ENCODE measurements around the gene GRK5. TPM values are rescaled to one million over a fixed set of nuclear protein-coding genes. Genes with fewer than 3 reads are reported as not detected.
"Not testable (repeated sequence)": the region's sequence is repeated elsewhere in the genome, so short reads cannot be mapped to it uniquely, and the experiment has no call there.

The GRK5 gene
- total RNA-seq, 2 donors from 2014 or later, result 36.4 to 60.1 TPM

DNA sequence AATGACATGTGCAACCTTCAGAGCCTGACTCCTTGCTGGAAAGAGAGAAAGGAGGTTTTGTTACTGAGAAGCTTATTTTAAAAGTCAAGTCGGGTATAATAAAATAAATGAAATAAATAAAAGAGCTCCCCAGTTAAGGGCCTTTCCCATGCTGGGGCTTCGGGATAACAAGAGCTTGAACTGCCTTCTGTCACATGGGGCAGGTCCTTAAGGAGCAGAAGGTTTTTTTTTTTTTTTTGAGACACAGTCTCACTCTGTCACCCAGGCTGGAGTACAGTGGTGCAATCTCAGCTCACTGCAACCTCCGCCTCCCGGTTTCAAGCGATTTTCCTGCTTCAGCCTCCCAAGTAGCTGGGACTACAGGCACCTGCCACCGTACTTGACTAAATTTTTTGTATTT is 31.6 kb downstream of the GRK5 start:
- DNase-seq; intact Hi-C loops (cut with DNase I); ATAC-seq: not testable (repeated sequence)

GRCh38 chr10:119239630-119240029 is 32.3 kb downstream of the GRK5 start:
- ATAC-seq; intact Hi-C loops (cut with DNase I); DNase-seq: not testable (repeated sequence)

GRCh38 chr10:119241066-119241465 is 33.7 kb downstream of the GRK5 start:
- DNase-seq (no peak), ATAC-seq (no peak)
- intact Hi-C loops (cut with DNase I), result no loop called here

- no peak for ATAC-seq
- intact Hi-C loops (cut with DNase I), result no loop called here
- DNase-seq, result no peak
These were observed 34.8 kb downstream of the GRK5 start for GRCh38 chr10:119242186-119242585.

GRCh38 chr10:119243488-119243887 is 36.1 kb downstream of the GRK5 start:
- peak in 1 of 2 donors; percentile 9 for ATAC-seq
- DNase-seq, result no peak
- intact Hi-C loops (cut with DNase I), result no loop called here

DNA sequence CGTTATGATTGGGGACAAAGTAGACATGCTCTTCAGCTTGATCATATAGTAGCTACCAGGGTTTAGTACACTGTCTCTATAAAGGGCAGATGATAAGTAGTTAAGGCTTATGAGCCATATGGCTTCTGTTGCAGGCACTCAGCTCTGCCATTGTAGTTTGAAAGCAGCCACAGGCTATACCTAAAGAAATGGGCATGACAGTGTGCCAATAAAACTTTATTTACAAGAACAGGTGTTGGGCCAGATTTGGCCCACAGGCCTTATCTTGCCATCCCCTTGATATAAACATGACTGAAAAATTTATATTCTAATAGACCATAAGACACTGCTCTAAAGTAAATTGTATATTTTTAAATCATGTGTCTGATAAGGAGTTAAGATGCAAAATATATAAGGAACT is 36.6 kb downstream of the GRK5 start:
- DNase-seq (no peak), ATAC-seq (no peak)
- intact Hi-C loops (cut with DNase I), result no loop called here

- ATAC-seq, result no peak
- DNase-seq, result no peak
- intact Hi-C loops (cut with DNase I), result no loop called here
These were observed 37.9 kb downstream of the GRK5 start for GRCh38 chr10:119245272-119245671.

DNA sequence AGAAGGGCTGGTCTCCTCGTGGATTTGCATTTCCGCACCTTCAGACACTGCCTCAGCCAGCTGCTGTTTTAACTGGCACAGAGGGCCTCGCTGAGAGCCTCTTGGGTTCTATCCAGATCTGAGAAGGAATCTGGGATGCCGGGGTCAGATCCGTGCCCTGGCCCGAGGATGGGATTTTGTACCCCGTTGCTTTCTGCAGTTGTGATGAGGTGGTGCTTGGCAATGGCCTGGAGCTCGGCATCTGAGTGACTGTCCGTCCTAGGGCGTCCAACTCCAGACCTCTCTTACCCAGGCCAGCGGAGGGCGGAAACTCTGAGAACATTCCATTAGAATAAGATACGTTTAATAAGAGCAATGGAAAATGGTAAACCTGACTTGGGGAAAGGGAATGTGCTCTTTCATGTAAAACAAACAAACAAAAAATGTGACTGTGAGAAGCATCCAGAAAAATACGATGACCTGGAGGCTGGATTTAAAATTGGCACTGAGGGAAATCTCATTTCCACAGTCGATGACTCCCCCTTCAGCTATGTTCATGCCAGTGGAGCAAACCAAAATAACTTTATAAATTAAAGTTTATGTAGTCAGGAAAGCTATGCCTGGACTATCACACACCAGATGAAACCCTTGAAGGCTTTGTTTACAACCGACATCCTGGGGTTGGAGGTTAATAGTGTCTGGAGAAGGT is 39.6 kb downstream of the GRK5 start:
- peak; percentile 69 for DNase-seq
- intact Hi-C loops (cut with DNase I), result no loop called here

DNA sequence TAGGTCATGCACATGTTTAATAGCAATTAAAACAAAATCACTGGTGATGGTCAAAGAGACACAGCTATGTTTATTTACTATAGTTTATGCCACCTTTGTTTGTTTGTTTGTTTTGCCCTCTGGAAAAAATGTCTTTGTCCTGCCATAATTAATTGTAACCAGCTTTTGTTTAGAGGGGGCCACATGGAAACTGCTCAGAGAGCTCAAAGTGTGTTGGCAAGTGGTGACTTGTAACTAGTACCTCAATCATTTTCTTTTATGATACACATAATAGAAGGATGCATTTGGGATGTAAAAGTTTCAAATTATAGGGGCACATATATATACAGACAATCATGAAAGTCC is 40.2 kb downstream of the GRK5 start:
- ATAC-seq, result no peak
- intact Hi-C loops (cut with DNase I), result no loop called here
- DNase-seq, result no peak

More for the DNA sequence above, 39.6 kb downstream of the GRK5 start:
- peak; percentile 32 to 59 for ATAC-seq

- intact Hi-C loops (cut with DNase I), result no loop called here
- DNase-seq (no peak), ATAC-seq (no peak)
These were observed 40.8 kb downstream of the GRK5 start for GRCh38 chr10:119248184-119248583.

GRCh38 chr10:119248681-119249080 is 41.3 kb downstream of the GRK5 start:
- ATAC-seq (no peak), DNase-seq (no peak)
- intact Hi-C loops (cut with DNase I), result no loop called here

DNA sequence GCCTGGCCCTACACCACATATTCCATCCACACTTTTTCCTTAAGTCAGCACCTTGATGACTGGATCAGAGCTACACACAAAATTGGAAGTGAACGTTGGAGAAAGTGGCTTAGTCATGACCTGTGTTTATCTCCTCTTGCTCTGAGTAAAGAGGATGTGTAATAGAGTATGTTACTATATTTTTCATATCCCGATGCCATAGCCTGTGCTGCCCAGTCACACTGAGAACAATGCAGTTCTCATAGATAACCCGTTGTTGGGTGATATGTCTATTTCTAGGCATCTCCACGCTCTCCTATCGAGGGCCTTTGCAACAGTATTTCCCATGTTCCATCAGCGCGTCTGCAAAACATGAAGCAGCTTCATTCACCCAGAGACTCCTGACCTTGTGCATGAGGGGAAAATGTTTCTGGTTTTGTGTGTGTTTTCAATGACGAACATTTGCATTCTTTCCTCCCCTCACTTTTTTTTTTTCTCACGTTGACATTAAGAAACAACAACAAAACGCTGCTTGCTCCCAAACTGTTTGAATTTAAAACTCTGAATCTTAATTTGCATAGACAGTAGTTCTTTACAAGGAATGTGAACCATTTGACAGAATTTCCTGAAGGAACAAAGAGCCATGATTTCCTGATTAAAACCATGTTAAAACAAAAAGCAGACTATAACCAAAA is 43.4 kb downstream of the GRK5 start:
- DNase-seq (no peak), ATAC-seq (peak in 1 of 2 donors; percentile 60)
- intact Hi-C loops (cut with DNase I), result loop anchor here in 1 of 2 donors (5.0 kb wide), 1 partner anchor 38 kb away; no protein-coding TSS in a partner anchor

DNA sequence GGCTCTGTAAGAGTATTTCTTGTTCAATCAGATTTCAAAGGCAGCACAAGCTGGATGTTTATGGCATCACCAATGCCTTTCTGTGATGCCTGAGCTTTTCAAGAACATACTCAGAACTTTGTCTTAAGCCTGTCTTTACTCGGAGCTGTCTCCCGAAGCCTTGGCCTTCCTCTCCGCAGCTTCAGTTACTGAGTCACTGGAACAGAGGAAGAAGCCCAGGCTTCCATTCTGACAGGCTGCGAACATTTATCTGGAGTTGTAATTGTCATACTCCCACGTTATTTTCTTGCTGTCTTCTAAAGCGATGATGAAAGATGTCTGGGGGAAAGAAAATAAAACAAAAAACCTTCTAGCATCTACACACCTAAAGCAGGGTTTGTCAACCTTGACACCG is 43.9 kb downstream of the GRK5 start:
- ATAC-seq (peak in 1 of 2 donors; percentile 69), DNase-seq (no peak)
- intact Hi-C loops (cut with DNase I), result loop anchor here in 1 of 2 donors (5.0 kb wide), 1 partner anchor 39 kb away; no protein-coding TSS in a partner anchor

DNA sequence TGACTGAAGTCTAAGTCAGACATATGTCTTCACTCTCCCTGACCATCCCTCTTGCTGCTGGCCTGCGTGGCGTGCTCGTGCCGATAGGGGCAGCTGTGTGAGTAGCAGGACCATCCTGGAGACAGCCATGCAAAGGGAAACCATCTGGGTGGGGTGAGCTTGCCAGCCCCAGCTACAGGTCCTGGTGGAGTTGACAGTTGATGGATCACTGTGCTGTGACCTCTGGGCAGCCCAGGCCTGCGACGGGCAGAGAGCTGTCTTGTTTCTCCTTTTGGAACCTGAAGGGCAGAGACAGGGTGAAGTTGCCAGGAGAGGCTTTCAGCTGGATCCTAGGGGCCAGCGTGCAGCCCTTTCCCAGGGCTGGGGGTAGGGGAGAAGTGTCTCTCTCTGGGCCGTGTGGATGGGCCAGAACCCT is 44.7 kb downstream of the GRK5 start:
- intact Hi-C loops (cut with DNase I), result loop anchor here in 1 of 2 donors (5.0 kb wide), 1 partner anchor 40 kb away; no protein-coding TSS in a partner anchor
- peak; percentile 13 to 51 for ATAC-seq
- no peak for DNase-seq

GRCh38 chr10:119252470-119253151 is 45.2 kb downstream of the GRK5 start:
- ATAC-seq, result no peak
- DNase-seq, result no peak
- intact Hi-C loops (cut with DNase I), result loop anchor here in 1 of 2 donors (5.0 kb wide), 1 partner anchor 40 kb away; no protein-coding TSS in a partner anchor

GRCh38 chr10:119253433-119254174 is 46.2 kb downstream of the GRK5 start:
- peak; percentile 77 for DNase-seq
- intact Hi-C loops (cut with DNase I), result loop anchor here in 1 of 2 donors (5.0 kb wide), 1 partner anchor 41 kb away; no protein-coding TSS in a partner anchor
- ATAC-seq, result peak; percentile 77 to 87

- ATAC-seq (no peak), DNase-seq (no peak)
- intact Hi-C loops (cut with DNase I), result loop anchor here in 1 of 2 donors (5.0 kb wide), 1 partner anchor 42 kb away; no protein-coding TSS in a partner anchor
These were observed 47.0 kb downstream of the GRK5 start for GRCh38 chr10:119254335-119254734.

DNA sequence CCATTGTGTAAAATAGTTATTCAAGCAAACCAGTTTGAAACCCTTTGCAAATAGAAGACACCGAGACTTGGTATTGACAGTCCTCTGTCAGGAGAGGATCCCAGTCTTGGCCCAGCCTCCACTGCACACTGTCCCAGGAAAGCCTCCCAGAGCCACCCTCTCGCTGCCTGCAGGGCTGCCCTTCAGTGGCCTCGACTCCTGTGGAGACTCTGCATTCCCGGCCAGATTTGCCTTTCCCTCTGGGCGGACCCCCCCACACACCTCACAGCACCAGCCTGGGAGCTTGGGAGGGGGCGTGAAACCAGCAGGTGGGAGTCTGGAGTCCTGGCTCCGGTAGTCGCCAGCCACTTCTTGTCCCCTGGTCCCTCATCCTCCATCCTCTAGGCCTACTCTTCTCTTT is 48.7 kb downstream of the GRK5 start:
- no peak for DNase-seq
- intact Hi-C loops (cut with DNase I), result no loop called here
- ATAC-seq, result no peak

DNA sequence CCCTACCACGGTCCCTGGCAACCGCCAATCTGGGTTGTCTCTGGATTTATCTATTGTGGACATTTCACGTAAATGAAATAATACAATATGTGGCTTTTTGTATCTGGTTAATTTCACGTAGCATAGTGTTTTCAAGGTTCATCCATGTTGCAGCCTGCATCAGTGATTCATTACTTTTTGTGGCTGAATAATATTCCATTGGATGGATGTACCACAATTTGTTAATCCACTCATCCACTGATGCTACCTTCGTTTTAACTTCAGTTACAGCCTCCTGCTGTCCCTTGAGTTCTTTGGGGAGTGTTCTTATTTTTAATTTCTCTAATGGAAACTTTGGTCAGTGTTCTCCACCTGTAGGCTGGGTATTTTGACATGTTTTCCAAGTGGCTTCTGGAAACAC is 49.5 kb downstream of the GRK5 start:
- intact Hi-C loops (cut with DNase I), result no loop called here
- no peak for ATAC-seq
- no peak for DNase-seq

Measured in left cardiac atrium (tissue), 4 donors.